GM21515 (cell line): ENCODE data around the gene ANKRD34A.

Experiments
- ATAC-seq: cut with Tn5 transposase; IDR thresholded peaks from one replicate; pipeline ENCODE4 v1.9.1; 2021; ENCODE audit not compliant: unreplicated experiment

The ANKRD34A gene

GRCh38 chr1:145964328-145965118 lies at the start of gene ANKRD34A, which contains the start of gene POLR3GL:
Gene ANKRD34A (minus strand): TSS chr1:145964575. CDS start chr1:145961759, 2,816 bp downstream.
Gene POLR3GL (plus strand): TSS chr1:145964690. CDS start chr1:145974866, 10,176 bp downstream.
- ATAC-seq, result peak; percentile 85

- ATAC-seq, result no peak
Measured at GRCh38 chr1:146013559-146013922, 49.2 kb upstream of the ANKRD34A start.

- ATAC-seq, result no peak
Measured at GRCh38 chr1:146012703-146013558, 48.6 kb upstream of the ANKRD34A start.

DNA sequence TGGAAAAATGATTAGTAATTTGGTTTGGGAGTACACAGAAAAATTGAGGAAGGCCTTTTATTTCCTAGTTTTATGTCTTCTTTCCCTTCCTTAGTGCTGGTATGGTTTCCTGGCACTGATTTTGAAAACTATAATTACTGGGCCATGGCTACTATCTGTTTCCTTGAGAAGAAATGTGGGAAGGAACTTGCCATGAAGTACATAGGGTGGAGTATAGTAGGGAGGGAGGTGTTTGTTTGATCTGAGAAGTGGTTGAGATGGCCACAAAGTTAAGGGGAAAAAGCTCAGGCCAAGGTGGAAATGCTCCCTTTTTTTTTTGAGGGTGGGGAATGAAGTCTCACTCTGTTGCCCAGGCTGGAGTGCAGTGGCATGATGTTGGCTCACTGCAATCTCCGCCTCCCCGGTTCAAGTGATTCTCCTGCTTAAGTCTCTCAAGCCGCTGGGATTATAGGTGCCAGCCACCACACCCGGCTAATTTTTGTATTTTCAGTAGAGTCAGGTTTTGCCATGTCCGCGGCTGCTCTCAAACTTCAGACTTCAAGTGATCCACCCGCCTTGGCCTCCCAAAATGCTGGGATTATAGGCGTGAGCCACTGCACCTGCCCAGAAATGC lies 45.9 kb upstream of the ANKRD34A start:
- no peak for ATAC-seq

GRCh38 chr1:146007489-146008133 lies 43.2 kb upstream of the ANKRD34A start:
- ATAC-seq, result no peak

DNA sequence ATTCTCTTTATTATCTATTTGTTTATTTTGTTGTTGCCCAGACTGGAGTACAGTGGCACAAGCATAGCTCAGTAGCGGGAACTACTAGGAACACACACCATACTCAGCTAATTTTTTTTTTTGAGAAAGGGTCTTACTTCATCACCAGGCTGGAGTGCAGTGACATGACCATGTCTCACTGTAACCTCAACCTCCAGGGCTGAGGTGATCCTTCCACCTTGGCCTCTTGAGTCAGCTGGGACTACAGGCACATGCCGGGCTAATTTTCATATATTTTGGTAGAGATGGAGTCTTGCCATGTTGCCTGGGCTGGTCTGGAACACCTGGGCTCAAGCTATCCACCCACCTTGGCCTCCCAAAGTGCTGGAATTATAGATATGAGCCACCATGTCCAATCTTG lies 37.3 kb upstream of the ANKRD34A start:
- no peak for ATAC-seq

DNA sequence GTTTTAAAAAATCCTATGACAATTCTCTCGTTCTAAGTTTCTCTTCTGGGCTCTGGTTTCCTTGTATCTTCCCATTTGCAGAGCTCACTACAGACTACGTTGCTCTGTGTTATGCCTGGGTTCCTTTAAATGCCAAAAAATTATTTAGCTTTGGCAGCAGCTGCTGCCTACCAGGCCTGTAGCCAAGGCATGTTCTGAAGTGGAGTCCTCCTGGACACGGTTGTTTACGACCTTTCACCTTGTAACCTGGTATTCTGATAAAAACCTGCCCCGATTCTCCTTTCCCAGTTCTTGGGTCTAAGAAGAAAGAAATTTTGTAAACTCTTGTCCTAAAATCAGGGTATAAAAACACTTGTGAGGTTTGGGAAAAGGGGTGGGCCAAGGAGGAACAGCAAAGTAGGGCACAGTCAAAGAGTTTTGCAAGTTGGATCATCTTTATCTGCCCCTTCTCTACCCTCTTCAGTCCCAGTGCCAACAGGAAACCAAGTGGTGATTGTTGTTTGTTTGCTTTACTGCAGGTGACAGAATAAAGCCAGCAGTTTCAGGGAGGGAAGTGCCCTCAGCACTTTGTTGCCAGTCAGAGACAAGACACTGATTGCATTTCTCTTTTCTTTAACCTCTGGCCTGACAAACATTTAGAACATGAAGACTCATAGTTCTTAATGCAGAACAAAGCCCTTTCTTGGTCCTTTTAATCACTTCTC lies 35.1 kb upstream of the ANKRD34A start:
- no peak for ATAC-seq

GRCh38 chr1:145997718-145998023 lies 33.3 kb upstream of the ANKRD34A start:
- no peak for ATAC-seq

DNA sequence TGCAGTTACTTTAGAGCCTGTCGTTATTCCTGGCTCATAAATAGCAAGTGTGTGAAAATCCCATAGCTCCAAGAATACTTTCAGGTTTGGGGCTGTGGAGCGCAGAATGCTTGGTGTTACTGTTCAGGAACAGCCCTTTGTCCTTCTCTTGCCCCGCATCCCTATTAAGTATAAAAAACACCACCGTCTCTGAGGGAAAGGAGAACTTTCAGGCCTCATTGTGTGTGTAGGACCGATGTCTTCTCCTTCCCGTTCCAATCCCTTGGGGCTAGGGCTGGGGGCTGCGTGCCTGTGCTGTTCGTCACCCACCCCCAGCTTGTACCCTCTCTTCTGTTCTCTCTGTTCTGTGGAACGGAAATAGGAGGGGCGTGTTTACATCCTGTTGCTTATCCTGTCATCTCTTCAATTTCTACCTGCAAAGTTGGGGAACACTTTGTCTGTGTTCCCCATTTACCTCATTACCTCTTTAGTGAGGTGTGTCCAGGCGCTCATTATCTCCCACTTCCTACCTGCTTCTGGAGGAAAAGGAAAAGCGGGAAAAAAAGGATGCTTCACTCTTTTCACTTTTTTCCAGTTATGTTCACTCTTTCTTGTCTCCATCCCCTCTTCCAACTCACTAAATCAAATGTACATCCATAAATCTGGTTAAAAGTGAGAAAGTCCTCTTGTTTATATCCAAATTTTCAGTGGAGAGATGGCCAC lies 32.8 kb upstream of the ANKRD34A start:
- ATAC-seq, result peak; percentile 32

DNA sequence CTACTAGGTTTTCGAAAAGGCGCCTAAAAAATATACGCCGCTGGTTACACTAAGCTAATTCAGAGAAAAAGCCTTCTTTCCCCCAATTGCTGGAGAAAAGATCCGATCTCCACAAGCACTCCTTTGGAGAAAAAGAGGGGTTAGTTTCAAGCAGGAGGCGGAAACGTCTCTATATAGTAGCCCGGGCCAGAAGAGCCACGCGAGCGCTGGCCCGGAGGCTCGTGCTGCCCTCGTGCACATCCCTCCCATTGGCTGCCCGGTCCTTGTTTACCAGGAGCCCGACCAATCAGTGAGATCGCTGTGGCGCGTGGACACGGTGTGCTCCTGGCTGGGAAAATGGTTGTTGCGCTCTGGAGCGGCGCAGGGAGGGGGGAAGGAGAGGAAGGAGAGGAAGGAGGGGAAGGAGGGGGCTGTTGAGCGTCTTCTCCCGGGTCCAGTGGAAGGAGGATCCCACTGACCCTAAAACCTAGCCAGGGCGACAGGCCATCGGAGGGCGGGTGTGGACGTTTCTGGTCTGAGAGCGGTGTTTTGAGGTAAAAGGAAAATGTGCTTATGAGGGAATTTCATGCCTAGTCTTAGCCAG lies 32.1 kb upstream of the ANKRD34A start, which contains the start of gene TXNIP:
TSS of gene TXNIP (minus strand) at position 147 of the 583 bp plus-strand sequence. CDS start 313 bp downstream, outside the sequence.
- ATAC-seq, result peak; percentile 82

DNA sequence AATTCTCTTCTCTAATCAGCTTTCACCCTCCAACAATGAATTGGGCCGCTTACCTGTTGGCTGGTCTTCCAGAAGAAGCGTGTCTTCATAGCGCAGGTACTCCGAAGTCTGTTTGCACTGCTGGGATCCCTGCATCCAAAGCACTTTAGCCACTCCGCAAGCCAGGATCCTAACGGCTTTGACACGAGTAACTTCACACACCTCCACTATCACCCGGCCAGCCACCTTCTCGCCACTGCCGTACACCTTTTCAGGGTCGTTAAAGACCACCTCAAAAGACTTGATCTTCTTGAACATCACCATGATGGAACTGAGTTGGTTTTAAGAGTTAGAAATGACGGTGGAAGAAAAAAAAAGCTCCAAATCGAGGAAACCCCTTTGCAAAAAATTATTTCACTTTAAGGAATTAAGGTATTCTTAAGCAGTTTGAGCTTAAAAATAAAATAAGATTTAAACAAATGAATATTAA lies 31.6 kb upstream of the ANKRD34A start:
- ATAC-seq, result no peak

DNA sequence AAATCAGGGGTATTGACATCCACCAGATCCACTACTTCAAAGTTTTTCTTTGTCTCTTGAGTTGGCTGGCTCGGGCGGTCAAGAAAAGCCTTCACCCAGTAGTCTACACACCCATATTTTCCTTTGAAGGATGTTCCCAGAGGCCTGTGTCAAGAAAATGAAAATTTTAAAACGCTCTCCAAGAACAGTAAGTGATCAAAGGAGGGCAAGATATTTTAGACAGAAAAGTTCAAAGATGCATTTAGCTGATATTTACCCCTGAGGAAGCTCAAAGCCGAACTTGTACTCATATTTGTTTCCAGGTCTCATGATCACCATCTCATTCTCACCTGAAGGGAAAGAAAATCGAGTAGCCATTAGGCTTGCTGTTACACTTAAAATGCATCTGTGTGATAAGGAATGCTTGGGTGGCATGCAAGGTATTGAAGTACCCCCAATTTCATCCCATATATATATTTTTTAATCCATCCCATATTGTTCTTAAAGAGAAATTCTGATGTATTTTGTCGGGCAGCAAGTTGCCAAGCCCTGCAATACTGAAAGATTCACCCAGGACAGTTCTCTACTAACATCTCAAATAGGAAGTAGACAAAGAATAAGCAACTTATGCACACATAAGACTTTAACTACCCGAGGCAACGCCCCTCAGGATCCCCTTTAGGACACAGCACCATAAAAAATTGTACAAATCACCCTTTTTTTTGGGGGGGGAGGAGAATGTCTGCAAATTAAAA lies 30.9 kb upstream of the ANKRD34A start:
- ATAC-seq, result no peak

- ATAC-seq, result no peak
Measured at GRCh38 chr1:145994391-145995120, 30.2 kb upstream of the ANKRD34A start.

DNA sequence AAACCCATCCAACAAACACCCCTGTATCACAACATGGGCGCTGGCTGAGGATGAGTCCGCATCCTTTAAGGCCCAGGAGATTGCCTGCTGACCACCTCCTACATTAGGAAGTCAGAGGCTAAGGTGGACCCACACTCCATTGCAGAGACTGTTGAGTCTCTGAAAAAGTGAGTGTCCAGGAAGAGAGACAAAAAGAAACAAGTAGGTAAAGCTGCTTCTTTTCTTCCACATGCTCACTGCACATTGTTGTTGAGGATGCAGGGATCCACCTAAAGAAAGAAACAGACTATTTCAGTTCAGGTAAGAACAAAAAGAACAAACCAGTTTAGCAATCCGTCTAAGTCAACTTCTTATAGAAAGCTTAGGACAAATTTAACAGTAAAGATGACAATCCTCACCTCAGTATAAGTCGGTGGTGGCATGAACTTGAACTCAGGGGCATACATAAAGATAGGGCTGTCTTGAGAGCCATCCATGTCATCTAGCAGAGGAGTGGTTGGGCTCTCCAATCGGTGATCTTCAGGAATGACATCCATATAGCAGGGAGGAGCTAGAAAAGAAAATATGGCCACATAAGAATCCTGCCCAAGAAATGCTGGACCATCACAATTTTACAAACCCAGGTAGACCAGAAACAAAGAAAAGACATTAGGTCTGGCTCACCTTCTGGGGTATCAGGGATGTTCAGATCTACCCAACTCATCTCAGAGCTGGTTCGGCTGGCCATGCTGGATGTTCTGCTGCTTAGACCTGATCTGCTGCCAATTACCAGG lies 29.4 kb upstream of the ANKRD34A start:
- no peak for ATAC-seq

GRCh38 chr1:145992958-145993617 lies 28.7 kb upstream of the ANKRD34A start:
- ATAC-seq, result no peak

DNA sequence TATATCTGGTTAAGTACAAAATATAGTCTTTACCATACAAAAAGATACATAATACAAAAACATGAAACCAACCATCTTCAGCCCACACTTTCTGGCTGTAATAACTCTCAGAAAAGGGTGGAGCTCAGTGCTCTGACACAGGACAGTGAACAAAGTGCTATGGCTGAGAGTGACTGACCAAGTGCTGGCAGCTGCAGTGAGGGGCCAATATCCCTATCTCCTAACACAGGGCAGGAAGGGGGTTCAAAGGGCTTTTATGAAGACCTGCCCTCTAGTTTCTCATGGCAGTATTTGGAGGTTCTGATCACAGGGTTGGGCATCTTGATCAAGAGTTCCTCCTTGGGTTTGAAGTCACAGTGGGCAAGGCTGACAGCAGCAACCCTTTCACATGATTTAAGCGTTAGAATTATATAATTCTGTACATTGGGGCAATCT lies 28.1 kb upstream of the ANKRD34A start:
- ATAC-seq, result no peak
